Activated naive CD8-positive, alpha-beta T cell (primary cell): ENCODE measurements around the gene SLC22A14.
A peak's percentile ranks its signal among the peaks of the same experiment; 100 is the strongest.

ENCODE experiments used
- H3K27ac Mint-ChIP-seq: one replicate; pipeline ENCODE4 v1.8.0; 2021; ENCODE audit warnings: mixed read lengths
- H3K27me3 Mint-ChIP-seq: one replicate; pipeline ENCODE4 v1.8.0; 2021; ENCODE audit warnings: mixed read lengths
- H3K36me3 Mint-ChIP-seq: one replicate; pipeline ENCODE4 v1.8.0; 2021; ENCODE audit warnings: mixed read lengths
- H3K4me1 Mint-ChIP-seq: one replicate; pipeline ENCODE4 v1.8.0; 2021; ENCODE audit warnings: low read depth, mixed read lengths
- H3K4me3 Mint-ChIP-seq: one replicate; pipeline ENCODE4 v1.8.0; 2021; ENCODE audit warnings: mild to moderate bottlenecking, mixed read lengths
- H3K9me3 Mint-ChIP-seq: one replicate; pipeline ENCODE4 v1.8.0; 2021; ENCODE audit warnings: low read depth, mixed read lengths

Gene SLC22A14

DNA sequence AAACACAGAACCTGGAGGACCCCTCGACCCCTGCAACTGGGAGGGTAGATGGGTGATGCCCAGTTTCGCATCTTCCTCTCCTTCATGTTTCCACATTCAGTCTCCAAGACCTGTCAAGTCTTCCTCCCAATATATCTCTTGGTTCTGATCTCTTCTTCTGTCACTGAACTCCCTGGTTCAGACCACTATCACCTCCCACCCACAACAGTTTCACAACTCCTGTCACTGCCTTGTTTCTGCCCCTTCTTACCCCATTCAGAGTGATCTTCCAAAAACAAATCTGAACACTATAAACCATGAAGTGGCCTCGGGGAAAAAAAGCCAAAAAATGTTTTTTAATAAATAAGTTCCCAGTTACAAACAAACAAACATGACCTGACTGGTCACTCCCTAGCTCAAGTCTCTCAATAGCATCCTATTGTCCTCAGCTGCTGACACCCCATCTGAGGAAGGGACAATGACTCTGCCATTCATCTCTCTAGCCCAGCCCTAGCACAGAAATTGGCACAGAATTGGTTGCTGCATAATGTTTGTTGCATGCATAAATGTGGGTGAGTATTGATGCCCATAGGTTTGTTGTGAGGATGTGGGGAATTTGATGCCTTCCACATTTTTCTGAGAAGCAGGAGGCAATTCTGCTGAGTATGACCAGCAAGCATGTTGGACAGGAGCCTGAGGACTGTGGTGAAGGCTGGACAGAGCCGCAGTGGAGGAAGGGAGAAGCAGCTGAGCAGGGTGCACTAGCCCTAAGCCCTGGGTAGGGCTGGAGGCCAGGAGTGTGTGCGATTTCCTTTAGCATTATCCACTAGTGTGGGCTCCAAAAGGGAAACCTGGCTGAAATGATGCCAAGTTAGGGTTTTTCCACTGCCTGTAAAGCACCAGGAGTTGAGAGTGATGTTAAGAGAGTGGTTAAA is 52.3 kb downstream of the SLC22A14 start:
- H3K9me3 Mint-ChIP-seq: no peaks in the 10 kb centered on the region
- H3K4me1 Mint-ChIP-seq: no peaks in the 10 kb centered on the region
- H3K27me3 Mint-ChIP-seq: no peaks in the 10 kb centered on the region
- H3K36me3 Mint-ChIP-seq: no peaks in the 10 kb centered on the region
- no peak overlapping the region for H3K4me3 Mint-ChIP-seq
- no peak overlapping the region for H3K27ac Mint-ChIP-seq

- Mint-ChIP-seq H3K27ac (no peak overlapping the region), H3K27me3 (no peaks in the 10 kb centered on the region), H3K36me3 (no peaks in the 10 kb centered on the region), H3K4me1 (no peaks in the 10 kb centered on the region), H3K9me3 (no peaks in the 10 kb centered on the region), H3K4me3 (no peak overlapping the region)
These were observed 53.2 kb downstream of the SLC22A14 start for GRCh38 chr3:38335263-38335662.

DNA sequence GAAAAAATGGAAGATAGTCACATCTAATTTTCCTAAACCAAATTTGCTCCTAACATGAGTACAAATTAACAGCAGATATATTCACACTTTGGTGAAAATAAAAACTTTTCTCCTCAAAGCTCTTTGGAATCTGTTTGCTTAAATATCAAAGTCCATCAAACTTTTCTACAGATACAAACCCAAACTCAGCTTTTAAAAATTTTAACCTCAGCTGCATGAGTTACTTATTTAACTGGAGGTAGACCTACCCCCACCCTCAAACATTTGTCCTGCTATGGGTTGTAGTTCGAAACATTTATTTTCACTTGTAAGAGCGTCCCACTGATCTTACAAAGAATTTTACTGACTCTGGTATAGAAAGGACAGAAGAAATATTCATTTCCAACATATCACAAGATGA is 55.6 kb downstream of the SLC22A14 start:
- Mint-ChIP-seq H3K36me3 (no peaks in the 10 kb centered on the region), H3K27ac (no peak overlapping the region), H3K4me3 (no peak overlapping the region), H3K27me3 (no peaks in the 10 kb centered on the region), H3K4me1 (no peaks in the 10 kb centered on the region), H3K9me3 (no peaks in the 10 kb centered on the region)

DNA sequence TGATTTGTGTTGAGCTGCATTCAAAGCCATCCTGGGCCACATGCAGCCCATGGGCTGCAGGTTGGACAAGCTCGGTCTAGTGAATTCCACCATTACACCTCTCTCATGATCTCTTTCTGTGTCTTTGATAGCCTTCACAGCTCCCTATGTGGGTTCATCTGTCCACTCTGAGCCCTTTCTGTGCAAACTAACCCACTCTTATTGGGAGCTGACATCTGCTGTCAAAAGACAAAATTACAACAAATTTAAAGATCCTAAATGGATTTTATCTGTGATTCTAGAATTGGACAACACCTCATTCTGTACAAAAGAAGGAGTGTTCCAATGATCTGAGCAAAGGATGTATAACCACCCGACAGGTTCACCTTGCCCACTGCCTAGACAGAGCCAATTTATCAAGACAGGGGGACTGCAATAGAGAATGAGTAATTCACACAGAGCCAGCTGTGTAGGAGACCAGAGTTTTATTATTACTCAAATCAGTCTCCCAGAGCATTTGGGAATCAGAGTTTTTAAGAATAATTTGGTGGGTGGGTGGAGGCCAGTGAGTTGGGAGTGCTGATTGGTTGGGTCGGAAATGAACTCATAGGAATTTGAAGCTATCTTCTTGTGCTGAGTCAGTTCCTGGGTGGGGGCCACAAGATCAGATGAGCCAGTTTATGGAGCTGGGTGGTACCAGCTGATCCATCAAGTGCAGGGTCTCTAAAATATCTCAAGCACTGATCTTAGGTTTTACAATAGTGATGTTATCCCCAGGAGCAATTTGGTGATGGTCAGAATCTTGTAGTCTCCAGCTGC is 61.9 kb downstream of the SLC22A14 start:
- Mint-ChIP-seq H3K36me3 (no peaks in the 10 kb centered on the region), H3K9me3 (no peaks in the 10 kb centered on the region), H3K27me3 (no peaks in the 10 kb centered on the region), H3K27ac (no peak overlapping the region), H3K4me1 (peaks cover 4% of the 10 kb centered on the region), H3K4me3 (no peak overlapping the region)

DNA sequence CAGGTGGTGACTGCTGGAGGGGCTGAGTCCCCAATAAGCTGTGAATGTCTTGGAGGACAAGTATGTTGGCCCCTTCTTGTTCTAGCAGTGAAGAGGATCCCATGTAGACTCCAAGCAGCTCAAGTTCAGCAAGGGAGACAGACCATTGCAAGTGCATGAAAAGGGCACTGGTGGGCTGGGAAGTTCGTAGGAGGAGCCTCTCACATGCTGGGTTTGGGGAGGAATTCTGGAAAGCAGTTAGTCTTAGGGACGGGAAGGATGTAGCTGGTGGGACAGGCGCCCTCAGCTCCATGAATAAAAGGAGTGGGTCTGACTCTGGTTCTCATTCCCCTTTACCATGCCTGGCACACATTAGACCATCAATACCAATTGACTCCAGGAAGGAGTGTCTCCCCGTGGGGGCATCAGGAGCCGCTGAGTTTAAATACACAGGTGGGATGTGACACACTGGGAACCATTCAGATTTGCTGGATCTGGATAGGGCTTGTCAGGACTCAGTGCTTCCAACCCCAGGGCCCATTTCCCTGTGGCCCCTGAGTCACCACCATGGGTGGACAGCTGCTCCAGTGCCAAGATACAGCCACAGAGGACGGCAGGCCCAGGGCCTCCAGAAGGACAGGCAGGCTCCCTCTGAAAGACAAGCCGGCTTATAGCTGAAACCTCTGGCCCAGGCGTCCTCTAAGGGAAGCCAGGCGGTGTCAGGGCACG is 63.9 kb downstream of the SLC22A14 start:
- H3K4me1 Mint-ChIP-seq: peaks cover 4% of the 10 kb centered on the region
- H3K4me3 Mint-ChIP-seq: peak overlapping the region; percentile 83
- H3K36me3 Mint-ChIP-seq: no peaks in the 10 kb centered on the region
- peak overlapping the region; percentile 76 for H3K27ac Mint-ChIP-seq
- H3K27me3 Mint-ChIP-seq: no peaks in the 10 kb centered on the region
- no peaks in the 10 kb centered on the region for H3K9me3 Mint-ChIP-seq

DNA sequence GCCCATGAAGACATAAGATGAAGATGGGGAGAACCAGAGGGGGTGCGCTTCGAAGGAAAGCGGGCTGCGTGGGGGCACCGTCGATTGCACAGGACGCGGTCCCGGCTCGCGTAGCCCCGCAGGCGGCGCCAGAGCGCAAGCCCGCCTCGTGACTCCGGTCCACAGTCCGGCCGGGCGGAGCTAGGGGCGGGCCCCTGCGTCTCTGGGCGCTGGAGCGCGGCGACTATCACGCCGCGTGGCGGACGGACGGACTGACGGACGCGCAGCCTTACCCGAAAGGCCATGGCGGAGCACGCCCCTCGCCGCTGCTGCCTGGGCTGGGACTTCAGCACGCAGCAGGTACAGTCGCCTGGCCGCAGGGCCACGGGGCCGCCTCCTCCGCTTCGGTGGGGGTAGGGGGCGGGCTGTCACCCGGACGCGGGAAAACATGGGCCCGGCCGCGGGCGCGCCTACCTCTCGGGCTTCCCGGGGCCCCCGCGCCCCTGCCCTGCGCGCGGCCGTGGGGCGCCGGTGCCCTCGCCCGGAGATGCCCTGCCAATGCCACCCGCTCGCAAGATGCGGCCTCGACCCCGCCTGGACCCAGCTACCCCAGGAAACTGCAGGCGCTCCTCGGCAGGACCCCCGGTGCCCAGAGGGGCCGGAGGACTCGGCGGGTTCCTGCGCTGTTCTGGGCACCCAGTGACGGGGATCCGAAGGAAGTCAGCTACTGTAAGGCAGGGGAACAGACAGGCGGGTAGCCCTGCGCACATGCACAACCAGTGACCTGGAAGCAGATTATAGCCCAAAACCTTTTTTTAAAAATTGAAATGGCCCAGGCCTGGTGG is 64.7 kb downstream of the SLC22A14 start, which contains the start of gene XYLB:
Gene XYLB, plus strand, starts transcription at position 199 of the 824 bp plus-strand sequence. Its CDS starts 84 bp downstream, at position 283.
- Mint-ChIP-seq H3K4me3 (peak within 1 kb of the TSS; percentile 83), H3K27me3 (no peaks in the 10 kb centered on the region), H3K4me1 (peaks cover 4% of the 10 kb centered on the region), H3K9me3 (no peaks in the 10 kb centered on the region), H3K36me3 (no peaks in the 10 kb centered on the region), H3K27ac (peak within 1 kb of the TSS; percentile 76)

DNA sequence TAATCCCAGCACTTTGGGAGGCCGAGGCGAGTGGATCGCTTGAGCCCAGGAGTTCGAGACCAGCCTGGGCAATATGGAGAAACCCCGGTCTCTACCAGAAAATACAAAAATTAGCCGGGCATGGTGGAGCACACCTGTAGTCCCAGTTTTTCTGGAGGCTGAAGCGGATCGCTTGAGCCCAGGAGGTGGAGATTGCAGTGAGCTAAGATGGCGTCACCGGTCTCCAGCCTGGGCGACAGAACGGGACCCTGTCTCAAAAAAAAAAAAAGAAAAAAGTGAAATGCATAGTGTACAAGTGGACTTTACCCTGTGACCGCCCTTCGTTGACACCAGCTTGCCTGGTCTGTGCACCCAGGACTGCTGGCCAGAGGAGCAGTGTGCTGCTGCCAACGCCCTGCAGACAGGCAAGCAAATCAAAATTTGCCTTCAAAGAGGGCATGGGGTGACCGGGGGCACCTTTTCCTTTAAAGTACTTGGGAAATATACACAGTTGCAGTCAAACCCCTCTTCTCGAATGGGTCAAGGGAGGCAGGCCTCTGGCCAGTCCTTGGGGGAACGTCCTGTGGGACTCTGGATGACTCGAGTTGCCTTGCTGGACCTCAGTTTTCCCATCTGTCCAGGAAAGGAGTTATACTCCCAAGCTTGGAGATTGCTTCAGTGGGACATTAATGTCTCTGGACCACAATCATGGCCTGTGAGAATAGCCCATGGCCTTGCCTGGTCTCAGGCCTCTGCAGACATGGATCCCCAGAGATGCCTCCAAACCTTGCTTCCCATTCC is 65.5 kb downstream of the SLC22A14 start:
- Mint-ChIP-seq H3K4me1 (peaks cover 4% of the 10 kb centered on the region), H3K27me3 (no peaks in the 10 kb centered on the region), H3K9me3 (no peaks in the 10 kb centered on the region), H3K4me3 (no peak overlapping the region), H3K36me3 (no peaks in the 10 kb centered on the region), H3K27ac (no peak overlapping the region)

DNA sequence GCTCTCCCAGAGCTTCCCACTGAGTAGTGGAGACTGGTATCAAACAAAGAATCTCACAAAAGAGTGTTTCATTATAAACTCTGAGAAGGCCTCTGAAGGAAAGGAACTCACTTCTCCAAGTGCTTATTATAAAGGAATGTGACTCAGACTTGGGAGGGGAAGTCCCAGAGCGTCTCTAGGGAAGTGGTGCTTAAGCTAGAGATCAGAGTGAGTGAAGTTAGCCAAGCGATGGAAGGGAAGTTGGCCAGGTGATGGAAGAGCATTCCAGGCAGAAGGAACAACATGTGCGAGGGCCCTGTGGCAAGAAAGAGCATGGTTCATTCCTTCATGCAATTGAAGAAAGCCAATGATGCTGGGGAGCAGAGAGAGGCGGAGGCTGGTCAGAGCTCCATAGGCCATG is 66.8 kb downstream of the SLC22A14 start:
- Mint-ChIP-seq H3K27ac (no peak overlapping the region), H3K9me3 (no peaks in the 10 kb centered on the region), H3K4me3 (no peak overlapping the region), H3K4me1 (peaks cover 4% of the 10 kb centered on the region), H3K27me3 (no peaks in the 10 kb centered on the region), H3K36me3 (no peaks in the 10 kb centered on the region)

- peaks cover 1% of the 10 kb centered on the region for H3K36me3 Mint-ChIP-seq
- no peaks in the 10 kb centered on the region for H3K9me3 Mint-ChIP-seq
- no peaks in the 10 kb centered on the region for H3K27me3 Mint-ChIP-seq
- H3K27ac Mint-ChIP-seq: no peak overlapping the region
- no peak overlapping the region for H3K4me3 Mint-ChIP-seq
- H3K4me1 Mint-ChIP-seq: peaks cover 4% of the 10 kb centered on the region
These were observed 67.7 kb downstream of the SLC22A14 start for GRCh38 chr3:38349684-38350359.

- H3K27me3 Mint-ChIP-seq: no peaks in the 10 kb centered on the region
- no peaks in the 10 kb centered on the region for H3K9me3 Mint-ChIP-seq
- no peak overlapping the region for H3K4me3 Mint-ChIP-seq
- H3K36me3 Mint-ChIP-seq: peaks cover 5% of the 10 kb centered on the region
- no peak overlapping the region for H3K27ac Mint-ChIP-seq
- H3K4me1 Mint-ChIP-seq: peaks cover 2% of the 10 kb centered on the region
These were observed 71.1 kb downstream of the SLC22A14 start for GRCh38 chr3:38353151-38353550.

DNA sequence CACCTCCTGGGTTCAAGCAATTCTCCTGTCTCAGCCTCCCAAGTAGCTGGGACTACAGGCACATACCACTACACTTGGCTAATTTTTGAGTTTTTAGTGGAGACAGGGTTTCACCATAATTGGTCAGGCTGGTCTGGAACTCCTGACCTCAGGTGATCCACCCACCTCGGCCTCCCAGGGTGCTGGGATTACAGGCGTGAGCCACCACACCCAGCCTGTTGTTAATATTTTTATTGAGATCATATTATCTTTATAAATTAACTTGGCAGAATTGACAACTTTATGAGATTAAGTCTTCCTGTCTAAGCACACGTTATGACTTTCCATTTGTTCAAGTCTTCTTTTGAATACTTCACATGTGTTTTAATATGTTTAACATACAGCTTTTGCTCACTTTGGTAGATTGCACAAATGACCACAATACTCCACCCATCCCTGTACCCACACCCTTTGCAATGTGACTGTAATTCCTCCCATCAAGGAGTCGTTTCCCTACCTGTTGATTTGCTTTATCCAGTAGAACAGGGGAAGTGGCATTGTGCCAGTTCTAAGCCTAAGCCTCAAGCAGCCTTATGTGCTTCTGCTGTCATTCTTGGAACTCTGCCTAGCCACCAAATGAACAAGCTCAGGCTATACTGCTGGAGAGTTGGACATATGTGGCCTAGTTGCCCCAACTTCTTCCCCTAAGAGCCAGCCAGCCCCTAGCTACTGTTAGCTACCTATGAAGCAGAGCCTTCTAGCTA is 72.7 kb downstream of the SLC22A14 start:
- no peaks in the 10 kb centered on the region for H3K27me3 Mint-ChIP-seq
- no peaks in the 10 kb centered on the region for H3K4me1 Mint-ChIP-seq
- no peak overlapping the region for H3K4me3 Mint-ChIP-seq
- H3K36me3 Mint-ChIP-seq: peaks cover 9% of the 10 kb centered on the region
- H3K9me3 Mint-ChIP-seq: no peaks in the 10 kb centered on the region
- no peak overlapping the region for H3K27ac Mint-ChIP-seq

DNA sequence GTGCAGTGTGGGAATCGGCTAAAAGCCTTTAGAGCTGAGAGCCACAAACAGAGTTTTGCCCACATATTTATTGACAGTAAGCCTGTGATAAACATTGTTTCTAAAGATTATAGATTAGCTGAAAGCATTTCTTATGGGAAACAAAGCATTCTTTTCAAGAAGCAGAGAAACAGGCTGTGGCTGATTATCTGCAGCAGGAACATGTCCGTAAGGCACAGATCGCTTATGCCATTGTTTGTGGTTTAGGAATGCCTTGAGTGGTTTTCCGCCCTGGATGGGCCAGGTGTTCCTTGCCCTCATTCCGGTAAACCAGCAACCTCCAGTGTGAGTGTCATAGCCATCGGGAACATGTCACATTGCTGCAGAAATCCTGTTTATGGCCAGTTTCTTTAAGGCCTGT is 76.9 kb downstream of the SLC22A14 start:
- Mint-ChIP-seq H3K4me3 (no peak overlapping the region), H3K27me3 (no peaks in the 10 kb centered on the region), H3K9me3 (no peaks in the 10 kb centered on the region), H3K36me3 (peaks cover 12% of the 10 kb centered on the region), H3K4me1 (no peaks in the 10 kb centered on the region), H3K27ac (no peak overlapping the region)

GRCh38 chr3:38360345-38360744 is 78.3 kb downstream of the SLC22A14 start:
- no peak overlapping the region for H3K4me3 Mint-ChIP-seq
- no peak overlapping the region for H3K27ac Mint-ChIP-seq
- peaks cover 2% of the 10 kb centered on the region for H3K4me1 Mint-ChIP-seq
- H3K9me3 Mint-ChIP-seq: no peaks in the 10 kb centered on the region
- no peaks in the 10 kb centered on the region for H3K27me3 Mint-ChIP-seq
- peaks cover 9% of the 10 kb centered on the region for H3K36me3 Mint-ChIP-seq
